Measurements from ENCODE around the gene ZNF343. TPM values are rescaled to one million over a fixed set of nuclear protein-coding genes. Genes with fewer than 3 reads are reported as not detected.

Gene ZNF343
- polyA plus RNA-seq, 4 donors = 14.1 to 16.7 (median 15.0) TPM

DNA sequence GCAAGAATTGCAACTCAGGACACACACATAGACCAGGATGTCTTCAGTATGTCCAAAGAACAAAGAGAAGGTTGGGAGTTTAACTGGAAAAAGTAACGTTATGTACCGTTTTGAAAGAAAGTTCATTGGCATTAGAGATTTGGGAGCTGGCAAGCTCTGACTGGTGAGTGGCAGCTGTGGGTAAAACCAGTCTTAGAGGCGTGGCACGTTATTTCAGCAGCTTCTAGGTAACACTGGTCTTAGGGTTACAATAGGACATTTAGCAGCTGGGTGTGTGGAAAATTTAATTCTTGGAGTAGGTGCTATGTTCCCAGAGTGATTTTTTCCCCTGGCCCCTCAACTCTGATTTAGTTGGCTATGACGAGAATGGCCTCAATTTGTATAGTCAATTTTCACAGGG is 57.3 kb downstream of the ZNF343 start:
- DNase-seq (ENCODE audit: low read depth in 4 of 4, low spot score in 3 of 4) = no peak

DNA sequence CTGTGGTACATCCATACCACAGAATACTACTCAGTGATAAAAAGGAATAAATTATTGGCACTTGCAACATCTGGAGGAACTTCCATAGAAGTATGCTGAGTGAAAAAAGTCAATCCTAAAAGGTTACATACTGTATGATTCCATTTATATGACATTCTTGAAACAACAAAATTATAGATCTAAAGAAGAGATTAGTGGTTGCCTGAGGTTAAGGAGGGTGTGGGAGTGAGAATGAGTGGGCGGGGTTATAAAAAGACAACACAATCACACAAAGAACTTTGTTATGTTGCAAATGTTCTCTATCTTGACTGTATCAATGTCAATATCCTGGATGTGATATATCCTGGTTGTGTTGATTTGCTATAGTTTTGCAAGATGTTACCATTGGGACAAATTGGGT is 59.3 kb downstream of the ZNF343 start:
- no peak for DNase-seq (ENCODE audit: low read depth in 4 of 4, low spot score in 3 of 4)

- no peak for DNase-seq (ENCODE audit: low read depth in 4 of 4, low spot score in 3 of 4)
Observed at GRCh38 chr20:2446845-2447244, 61.9 kb downstream of the ZNF343 start.

Other genes with a start within 250 kb of the ZNF343 start
- gene TGM3, start 212.9 kb downstream of the ZNF343 start, polyA plus RNA-seq (ENCODE audit: insufficient read length in 4 of 4) = 1 to 10 TPM in 2 of 4 donors, under 1 TPM in 2; 0.51 to 1.1 (median 0.90) TPM
- gene TGM6, start 128.0 kb downstream of the ZNF343 start, polyA plus RNA-seq (ENCODE audit: insufficient read length in 4 of 4) = not detected
- gene SNRPB, start 38.1 kb downstream of the ZNF343 start, polyA plus RNA-seq (ENCODE audit: insufficient read length in 4 of 4) = 100 to 1,000 TPM; 118 to 189 (median 142) TPM
- gene TMC2, start 27.7 kb upstream of the ZNF343 start, polyA plus RNA-seq (ENCODE audit: insufficient read length in 4 of 4) = under 1 TPM; 0.04 to 0.25 (median 0.22) TPM
- 100 to 1,000 TPM; 229 to 245 (median 232) TPM for gene NOP56, start 143.7 kb upstream of the ZNF343 start, polyA plus RNA-seq (ENCODE audit: insufficient read length in 4 of 4)
- 100 to 1,000 TPM; 124 to 143 (median 126) TPM for gene IDH3B, start 155.3 kb upstream of the ZNF343 start, polyA plus RNA-seq (ENCODE audit: insufficient read length in 4 of 4)
- 10 to 100 TPM; 31.5 to 34.2 (median 33.0) TPM for gene EBF4, start 183.9 kb upstream of the ZNF343 start, polyA plus RNA-seq (ENCODE audit: insufficient read length in 4 of 4)